WERI-Rb-1 (cell line): ENCODE measurements around the gene TFAP2A.
A peak's percentile ranks its signal among the peaks of the same experiment; 100 is the strongest.

Experiments
- DNase-seq: peaks from one replicate; pipeline ENCODE4 v3.0.0-alpha.2; 2020
- H3K27ac ChIP-seq: fragments of 250-450 bp; sonication (Bioruptor Pico); 2 replicates; pipeline ENCODE4 v1.5.1; 2020; ENCODE audit warnings: mild to moderate bottlenecking, moderate library complexity
- H3K27me3 ChIP-seq: fragments of 250-450 bp; sonication (Bioruptor Pico); 2 replicates; pipeline ENCODE4 v1.5.1; 2021; ENCODE audit warnings: mild to moderate bottlenecking, low read depth, moderate library complexity; ENCODE audit not compliant: insufficient read depth, severe bottlenecking
- H3K36me3 ChIP-seq: fragments of 250-450 bp; sonication (Bioruptor Pico); 2 replicates; pipeline ENCODE4 v1.5.1; 2020; ENCODE audit warnings: mild to moderate bottlenecking, moderate library complexity
- H3K4me3 ChIP-seq: 2 replicates; pipeline ENCODE4 v1.5.1; 2011; ENCODE audit warnings: low read depth, mild to moderate bottlenecking, control low read depth, low read length
- H3K9me3 ChIP-seq: fragments of 250-450 bp; sonication (Bioruptor Pico); 2 replicates; pipeline ENCODE4 v1.5.1; 2021; ENCODE audit warnings: mild to moderate bottlenecking, moderate library complexity; ENCODE audit not compliant: severe bottlenecking
- TF ChIP-seq, protein P1 (sequence below): IDR thresholded peaks from 2 replicates; pipeline ENCODE4 v1.5.1; 2011; ENCODE audit warnings: low read depth, mild to moderate bottlenecking, control low read depth, inconsistent platforms, low read length

TFAP2A gene

DNA sequence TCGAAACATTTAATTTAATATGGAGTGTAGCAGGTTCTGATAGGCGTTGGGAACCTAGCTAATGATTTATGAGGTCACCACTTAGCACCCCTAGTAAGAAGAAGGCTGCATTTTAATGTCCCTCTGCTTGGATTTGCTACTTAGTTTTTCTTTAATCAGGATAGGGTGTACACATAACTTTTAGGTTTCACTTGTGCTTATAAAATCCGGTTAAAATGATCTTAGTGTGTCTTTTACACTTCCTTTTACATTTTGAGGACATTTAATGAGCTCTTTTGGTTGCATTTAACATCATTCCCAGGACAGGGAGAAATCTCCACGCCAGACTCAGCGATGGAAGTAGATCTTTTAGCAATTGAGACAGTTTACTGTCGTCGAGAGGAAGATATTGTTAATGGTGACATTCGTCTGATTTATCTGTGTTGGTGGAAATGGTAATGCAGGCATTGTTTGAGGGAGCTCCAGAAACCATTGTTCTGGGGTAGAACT is 5.6 kb downstream of the TFAP2A start:
- H3K27ac ChIP-seq, result no peak overlapping the region

DNA sequence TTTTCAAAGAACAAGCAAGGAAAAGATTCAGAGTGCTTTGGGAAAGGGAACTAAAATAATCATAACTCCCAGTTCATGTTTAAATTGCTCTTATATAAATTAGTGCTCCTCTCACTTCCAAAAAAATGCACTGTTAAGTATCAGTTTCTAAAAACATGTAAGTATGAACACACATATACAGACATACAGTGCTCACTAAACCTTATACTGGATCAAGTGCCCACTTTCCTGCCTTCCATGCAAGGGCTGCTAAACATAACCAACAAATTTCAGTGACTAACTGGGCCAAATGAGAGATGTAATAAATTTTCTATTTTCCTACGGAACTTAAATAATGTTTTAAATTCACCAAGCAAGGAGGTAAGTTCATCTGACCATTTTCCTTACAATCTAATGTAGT is 6.4 kb downstream of the TFAP2A start:
- Histone ChIP-seq H3K36me3 (no peaks in the 10 kb centered on the region), H3K27ac (no peak overlapping the region), H3K27me3 (peaks cover 28% of the 10 kb centered on the region), H3K4me3 (no peak overlapping the region), H3K9me3 (peaks cover 16% of the 10 kb centered on the region)
- TF ChIP-seq, protein P1, sequence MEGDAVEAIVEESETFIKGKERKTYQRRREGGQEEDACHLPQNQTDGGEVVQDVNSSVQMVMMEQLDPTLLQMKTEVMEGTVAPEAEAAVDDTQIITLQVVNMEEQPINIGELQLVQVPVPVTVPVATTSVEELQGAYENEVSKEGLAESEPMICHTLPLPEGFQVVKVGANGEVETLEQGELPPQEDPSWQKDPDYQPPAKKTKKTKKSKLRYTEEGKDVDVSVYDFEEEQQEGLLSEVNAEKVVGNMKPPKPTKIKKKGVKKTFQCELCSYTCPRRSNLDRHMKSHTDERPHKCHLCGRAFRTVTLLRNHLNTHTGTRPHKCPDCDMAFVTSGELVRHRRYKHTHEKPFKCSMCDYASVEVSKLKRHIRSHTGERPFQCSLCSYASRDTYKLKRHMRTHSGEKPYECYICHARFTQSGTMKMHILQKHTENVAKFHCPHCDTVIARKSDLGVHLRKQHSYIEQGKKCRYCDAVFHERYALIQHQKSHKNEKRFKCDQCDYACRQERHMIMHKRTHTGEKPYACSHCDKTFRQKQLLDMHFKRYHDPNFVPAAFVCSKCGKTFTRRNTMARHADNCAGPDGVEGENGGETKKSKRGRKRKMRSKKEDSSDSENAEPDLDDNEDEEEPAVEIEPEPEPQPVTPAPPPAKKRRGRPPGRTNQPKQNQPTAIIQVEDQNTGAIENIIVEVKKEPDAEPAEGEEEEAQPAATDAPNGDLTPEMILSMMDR, result no peak
- no peak for DNase-seq

More for the DNA sequence above, 5.6 kb downstream of the TFAP2A start:
- no peak for DNase-seq
- H3K36me3 ChIP-seq, result no peaks in the 10 kb centered on the region
- TF ChIP-seq, protein P1, result no peak
- no peak overlapping the region for H3K4me3 ChIP-seq
- peaks cover 16% of the 10 kb centered on the region for H3K9me3 ChIP-seq
- H3K27me3 ChIP-seq, result peaks cover 37% of the 10 kb centered on the region

DNA sequence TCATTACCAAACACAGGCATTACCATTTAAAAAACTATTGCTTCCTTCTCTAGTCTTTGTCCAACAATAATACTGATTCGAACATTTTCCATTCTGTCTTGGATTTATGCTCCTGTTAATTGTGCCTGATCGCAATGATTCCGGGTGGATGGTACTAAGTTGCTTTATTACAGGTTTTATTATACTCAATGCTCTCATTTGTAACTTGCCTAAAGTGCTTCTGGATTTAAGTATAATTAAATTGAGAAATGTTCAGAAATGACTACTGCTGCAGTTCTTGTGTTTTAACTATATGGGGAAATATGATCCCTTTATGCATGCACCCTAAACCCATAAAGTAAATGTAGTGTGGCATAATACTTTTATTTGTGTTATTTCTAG is 7.2 kb downstream of the TFAP2A start:
- H3K27ac ChIP-seq, result no peak overlapping the region
- DNase-seq, result no peak
- H3K4me3 ChIP-seq, result no peak overlapping the region
- TF ChIP-seq, protein P1, result no peak
- H3K27me3 ChIP-seq, result peaks cover 20% of the 10 kb centered on the region
- H3K36me3 ChIP-seq, result no peaks in the 10 kb centered on the region
- H3K9me3 ChIP-seq, result peaks cover 16% of the 10 kb centered on the region

DNA sequence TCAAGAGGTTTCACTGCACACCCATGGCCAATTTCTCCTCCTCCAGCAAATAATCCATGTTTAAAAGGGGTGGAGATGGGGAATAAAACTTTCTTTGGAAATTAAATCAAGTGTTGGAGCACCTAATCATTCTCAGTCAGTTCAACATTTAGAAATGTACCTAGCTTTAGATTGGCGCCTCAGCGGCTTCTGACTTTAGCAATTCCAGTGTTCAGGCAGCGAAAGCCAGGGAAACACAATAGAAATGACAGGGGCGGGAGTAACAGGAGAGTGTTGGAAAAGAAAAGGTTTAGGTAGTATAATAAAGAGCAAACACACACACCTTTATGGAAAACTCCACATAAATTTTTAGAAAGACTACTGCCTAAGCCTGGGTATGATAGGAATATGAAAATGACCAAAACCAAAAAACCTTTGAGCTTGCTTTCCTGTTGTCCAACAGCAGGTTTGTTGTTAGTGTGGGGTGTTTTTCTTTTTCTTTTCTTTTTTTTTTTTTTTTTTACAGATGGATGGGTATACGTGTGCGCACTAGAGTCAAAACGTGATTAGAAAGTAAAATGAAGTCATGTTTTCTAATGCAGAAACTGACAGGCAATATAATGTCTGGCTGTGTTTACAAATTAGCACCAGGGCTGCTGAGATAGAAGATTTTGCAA is 7.7 kb downstream of the TFAP2A start:
- H3K27me3 ChIP-seq, result peaks cover 18% of the 10 kb centered on the region
- TF ChIP-seq, protein P1, result no peak
- H3K36me3 ChIP-seq, result no peaks in the 10 kb centered on the region
- H3K4me3 ChIP-seq, result no peak overlapping the region
- peaks cover 16% of the 10 kb centered on the region for H3K9me3 ChIP-seq
- no peak for DNase-seq
- H3K27ac ChIP-seq, result no peak overlapping the region

DNA sequence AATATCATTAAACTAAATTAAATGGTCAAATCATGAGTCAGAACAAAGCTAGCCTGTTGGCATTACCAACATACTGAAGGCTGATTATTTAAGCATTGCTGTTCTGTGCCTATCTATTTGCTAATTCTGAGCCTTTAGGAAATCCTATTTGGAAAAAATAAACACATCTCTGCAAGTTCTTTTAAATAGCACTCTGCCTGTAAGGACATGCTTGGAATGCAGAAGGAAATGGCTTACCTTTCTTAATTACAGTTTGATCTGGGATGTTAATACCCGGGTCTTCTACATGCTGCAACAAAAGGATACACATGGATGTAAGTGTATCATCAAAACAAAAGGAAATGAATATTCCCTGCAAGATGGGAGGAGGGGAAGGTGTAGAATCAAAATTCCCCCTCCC is 8.3 kb downstream of the TFAP2A start:
- peaks cover 13% of the 10 kb centered on the region for H3K9me3 ChIP-seq
- H3K36me3 ChIP-seq, result no peaks in the 10 kb centered on the region
- peaks cover 12% of the 10 kb centered on the region for H3K27me3 ChIP-seq
- no peak overlapping the region for H3K27ac ChIP-seq
- no peak overlapping the region for H3K4me3 ChIP-seq
- TF ChIP-seq, protein P1, result no peak
- no peak for DNase-seq

DNA sequence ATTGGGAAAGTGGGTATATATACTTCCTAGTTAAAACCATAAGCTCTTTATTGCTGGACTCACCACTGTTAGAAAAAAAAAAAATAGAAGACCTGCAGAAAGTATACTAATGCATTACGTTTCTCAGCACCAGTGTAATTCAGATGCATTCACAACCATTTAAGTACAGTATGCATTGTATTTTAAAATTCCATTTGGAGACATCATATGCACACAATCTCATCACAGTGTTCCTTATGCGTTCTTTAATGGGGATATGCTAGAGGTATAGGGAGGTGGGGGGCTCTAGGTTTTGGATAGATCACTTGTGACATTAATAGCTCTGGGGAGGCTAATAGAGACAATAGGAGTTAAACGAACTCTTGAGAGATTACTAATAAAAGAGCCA is 9.4 kb downstream of the TFAP2A start:
- Histone ChIP-seq H3K4me3 (peak overlapping the region; percentile 52), H3K36me3 (no peaks in the 10 kb centered on the region), H3K27ac (peak overlapping the region; percentile 91; the same call in 1 of the 2 replicates), H3K27me3 (peaks cover 4% of the 10 kb centered on the region), H3K9me3 (peaks cover 5% of the 10 kb centered on the region)
- TF ChIP-seq, protein P1, result no peak
- no peak for DNase-seq
